ENCODE results near the gene ACSL1. TPM values are rescaled to one million over a fixed set of nuclear protein-coding genes. Genes with fewer than 3 reads are reported as not detected.

Gene ACSL1
- total and polyA plus RNA-seq, 9 of the 15 experiments (the other 6 are each of a cell fraction or from before 2014, with no cell fraction given) = 6.7 to 24.1 (median 15.0) TPM

DNA sequence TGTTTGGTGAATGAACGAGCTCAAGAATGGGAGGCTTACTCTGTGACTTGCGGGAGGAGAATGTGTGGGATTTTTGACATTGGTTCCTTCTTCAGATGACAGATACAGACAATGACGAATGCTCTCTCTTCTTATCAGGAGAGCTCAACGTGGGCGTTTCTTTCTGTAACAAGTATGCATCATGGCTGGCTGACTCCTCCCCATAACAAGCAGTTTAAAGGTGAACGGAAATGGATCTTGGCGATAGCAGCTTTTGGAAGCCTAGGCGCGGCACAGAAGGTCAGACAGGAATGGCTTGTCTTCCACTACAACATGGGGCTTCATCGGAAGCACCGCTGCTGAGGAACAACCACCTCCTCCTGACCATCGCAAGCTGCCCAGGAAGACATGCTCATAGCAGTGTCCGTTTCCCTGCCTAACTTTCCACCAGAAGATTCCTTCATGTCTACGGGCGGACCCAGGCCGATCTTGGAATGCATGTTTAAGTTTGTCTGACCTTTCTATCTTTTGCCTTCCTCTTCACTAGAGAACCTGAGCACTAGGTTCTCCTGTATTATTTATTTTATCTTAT lies 18.3 kb upstream of the ACSL1 start (continued):
- TF ChIP-seq, protein P1, sequence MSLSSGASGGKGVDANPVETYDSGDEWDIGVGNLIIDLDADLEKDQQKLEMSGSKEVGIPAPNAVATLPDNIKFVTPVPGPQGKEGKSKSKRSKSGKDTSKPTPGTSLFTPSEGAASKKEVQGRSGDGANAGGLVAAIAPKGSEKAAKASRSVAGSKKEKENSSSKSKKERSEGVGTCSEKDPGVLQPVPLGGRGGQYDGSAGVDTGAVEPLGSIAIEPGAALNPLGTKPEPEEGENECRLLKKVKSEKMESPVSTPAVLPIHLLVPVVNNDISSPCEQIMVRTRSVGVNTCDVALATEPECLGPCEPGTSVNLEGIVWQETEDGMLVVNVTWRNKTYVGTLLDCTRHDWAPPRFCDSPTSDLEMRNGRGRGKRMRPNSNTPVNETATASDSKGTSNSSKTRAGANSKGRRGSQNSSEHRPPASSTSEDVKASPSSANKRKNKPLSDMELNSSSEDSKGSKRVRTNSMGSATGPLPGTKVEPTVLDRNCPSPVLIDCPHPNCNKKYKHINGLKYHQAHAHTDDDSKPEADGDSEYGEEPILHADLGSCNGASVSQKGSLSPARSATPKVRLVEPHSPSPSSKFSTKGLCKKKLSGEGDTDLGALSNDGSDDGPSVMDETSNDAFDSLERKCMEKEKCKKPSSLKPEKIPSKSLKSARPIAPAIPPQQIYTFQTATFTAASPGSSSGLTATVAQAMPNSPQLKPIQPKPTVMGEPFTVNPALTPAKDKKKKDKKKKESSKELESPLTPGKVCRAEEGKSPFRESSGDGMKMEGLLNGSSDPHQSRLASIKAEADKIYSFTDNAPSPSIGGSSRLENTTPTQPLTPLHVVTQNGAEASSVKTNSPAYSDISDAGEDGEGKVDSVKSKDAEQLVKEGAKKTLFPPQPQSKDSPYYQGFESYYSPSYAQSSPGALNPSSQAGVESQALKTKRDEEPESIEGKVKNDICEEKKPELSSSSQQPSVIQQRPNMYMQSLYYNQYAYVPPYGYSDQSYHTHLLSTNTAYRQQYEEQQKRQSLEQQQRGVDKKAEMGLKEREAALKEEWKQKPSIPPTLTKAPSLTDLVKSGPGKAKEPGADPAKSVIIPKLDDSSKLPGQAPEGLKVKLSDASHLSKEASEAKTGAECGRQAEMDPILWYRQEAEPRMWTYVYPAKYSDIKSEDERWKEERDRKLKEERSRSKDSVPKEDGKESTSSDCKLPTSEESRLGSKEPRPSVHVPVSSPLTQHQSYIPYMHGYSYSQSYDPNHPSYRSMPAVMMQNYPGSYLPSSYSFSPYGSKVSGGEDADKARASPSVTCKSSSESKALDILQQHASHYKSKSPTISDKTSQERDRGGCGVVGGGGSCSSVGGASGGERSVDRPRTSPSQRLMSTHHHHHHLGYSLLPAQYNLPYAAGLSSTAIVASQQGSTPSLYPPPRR (CRISPR knock-in tag; IDR thresholded peaks at IDR 0.05; ENCODE audit: borderline replicate concordance) = no peak
- TF ChIP-seq, protein P2, sequence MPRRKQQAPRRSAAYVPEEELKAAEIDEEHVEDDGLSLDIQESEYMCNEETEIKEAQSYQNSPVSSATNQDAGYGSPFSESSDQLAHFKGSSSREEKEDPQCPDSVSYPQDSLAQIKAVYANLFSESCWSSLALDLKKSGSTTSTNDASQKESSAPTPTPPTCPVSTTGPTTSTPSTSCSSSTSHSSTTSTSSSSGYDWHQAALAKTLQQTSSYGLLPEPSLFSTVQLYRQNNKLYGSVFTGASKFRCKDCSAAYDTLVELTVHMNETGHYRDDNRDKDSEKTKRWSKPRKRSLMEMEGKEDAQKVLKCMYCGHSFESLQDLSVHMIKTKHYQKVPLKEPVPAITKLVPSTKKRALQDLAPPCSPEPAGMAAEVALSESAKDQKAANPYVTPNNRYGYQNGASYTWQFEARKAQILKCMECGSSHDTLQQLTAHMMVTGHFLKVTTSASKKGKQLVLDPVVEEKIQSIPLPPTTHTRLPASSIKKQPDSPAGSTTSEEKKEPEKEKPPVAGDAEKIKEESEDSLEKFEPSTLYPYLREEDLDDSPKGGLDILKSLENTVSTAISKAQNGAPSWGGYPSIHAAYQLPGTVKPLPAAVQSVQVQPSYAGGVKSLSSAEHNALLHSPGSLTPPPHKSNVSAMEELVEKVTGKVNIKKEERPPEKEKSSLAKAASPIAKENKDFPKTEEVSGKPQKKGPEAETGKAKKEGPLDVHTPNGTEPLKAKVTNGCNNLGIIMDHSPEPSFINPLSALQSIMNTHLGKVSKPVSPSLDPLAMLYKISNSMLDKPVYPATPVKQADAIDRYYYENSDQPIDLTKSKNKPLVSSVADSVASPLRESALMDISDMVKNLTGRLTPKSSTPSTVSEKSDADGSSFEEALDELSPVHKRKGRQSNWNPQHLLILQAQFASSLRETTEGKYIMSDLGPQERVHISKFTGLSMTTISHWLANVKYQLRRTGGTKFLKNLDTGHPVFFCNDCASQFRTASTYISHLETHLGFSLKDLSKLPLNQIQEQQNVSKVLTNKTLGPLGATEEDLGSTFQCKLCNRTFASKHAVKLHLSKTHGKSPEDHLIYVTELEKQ (CRISPR knock-in tag; IDR thresholded peaks at IDR 0.05) = no peak
- TF ChIP-seq NFE2L1 (tag; IDR thresholded peaks at IDR 0.05; ENCODE audit: borderline replicate concordance, low read depth) = no peak
- TF ChIP-seq SREBF2 (CRISPR knock-in tag; IDR thresholded peaks at IDR 0.05) = no peak
- no peak for TF ChIP-seq SMARCB1 (IDR thresholded peaks at IDR 0.05; ENCODE audit: insufficient read length, low read depth)
- no peak for TF ChIP-seq POLR3A (IDR thresholded peaks at IDR 0.05; ENCODE audit: borderline replicate concordance, extremely low read depth, insufficient read depth, insufficient read length)
- TF ChIP-seq ESRRB (CRISPR knock-in tag; IDR thresholded peaks at IDR 0.05; ENCODE audit: borderline replicate concordance) = no peak
- no peak; the same call in 1 of the 2 replicates for TF ChIP-seq TCF7 (IDR thresholded peaks at IDR 0.05; ENCODE audit: borderline replicate concordance)
- TF ChIP-seq, protein P3, sequence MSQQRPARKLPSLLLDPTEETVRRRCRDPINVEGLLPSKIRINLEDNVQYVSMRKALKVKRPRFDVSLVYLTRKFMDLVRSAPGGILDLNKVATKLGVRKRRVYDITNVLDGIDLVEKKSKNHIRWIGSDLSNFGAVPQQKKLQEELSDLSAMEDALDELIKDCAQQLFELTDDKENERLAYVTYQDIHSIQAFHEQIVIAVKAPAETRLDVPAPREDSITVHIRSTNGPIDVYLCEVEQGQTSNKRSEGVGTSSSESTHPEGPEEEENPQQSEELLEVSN (IDR thresholded peaks at IDR 0.05; ENCODE audit: borderline replicate concordance in 1 of 2, extremely low read depth in 1 of 2, insufficient read depth in 1 of 2, insufficient read length in 1 of 2, low read depth in 1 of 2, low read length in 1 of 2, poor library complexity in 1 of 2, severe bottlenecking in 1 of 2) = peak in 1 of 2 experiments; percentile 28
- TF ChIP-seq FUS (optimal IDR thresholded peaks at IDR 0.05; ENCODE audit: low read depth, low read length) = no peak
- TF ChIP-seq DNMT1 (IDR thresholded peaks at IDR 0.05) = 0 out of 2 replicates have a peak, but pooled peaks have one; percentile 2
- no peak for TF ChIP-seq RUNX1 (IDR thresholded peaks at IDR 0.05; ENCODE audit: low read depth)
- TF ChIP-seq NCOA2 (IDR thresholded peaks at IDR 0.05; ENCODE audit: partially characterized antibody in 2 of 2) = no peak
- TF ChIP-seq SIX5 (IDR thresholded peaks at IDR 0.05; ENCODE audit: borderline replicate concordance in 1 of 2, insufficient read depth in 1 of 2, low read depth in 1 of 2, low read length in 2 of 2) = no peak
- no peak for TF ChIP-seq ZNF551 (CRISPR knock-in tag; IDR thresholded peaks at IDR 0.05)
- no peak for TF ChIP-seq BRD4 (IDR thresholded peaks at IDR 0.05)
- TF ChIP-seq RCOR1 (IDR thresholded peaks at IDR 0.05; ENCODE audit: borderline replicate concordance in 1 of 2, low read depth in 2 of 2, low read length in 2 of 2) = peak in 1 of 2 experiments; percentile 83; a peak in 2 of 4 replicates
- TF ChIP-seq RBFOX2 (IDR thresholded peaks at IDR 0.05; ENCODE audit: low read depth, low read length) = peak; percentile 68

Measured in K562 (cell line).